Gastroesophageal sphincter (tissue), 3 donors: ENCODE data around the gene DCX.

Experiments
- POLR2A ChIP-seq, 2 donors: fragments of 450-650 bp; IDR thresholded peaks; one replicate each; pipeline ENCODE4 v1.6.1; 2017; ENCODE audit warnings: antibody characterized with exemption in 2 of 2, mild to moderate bottlenecking in 2 of 2, moderate library complexity in 1 of 2
- TF ChIP-seq, protein P1 (sequence below), 4 experiments: fragments of 200-600 bp in 2 of 4; fragments of 450-650 bp in 2 of 4; sonication (generic) in 1 of 4; IDR thresholded peaks; one replicate each; pipeline ENCODE4 v1.5.1; 2017 to 2019; ENCODE audit warnings: antibody characterized with exemption in 4 of 4, mild to moderate bottlenecking in 2 of 4, moderate library complexity in 2 of 4

DNA sequence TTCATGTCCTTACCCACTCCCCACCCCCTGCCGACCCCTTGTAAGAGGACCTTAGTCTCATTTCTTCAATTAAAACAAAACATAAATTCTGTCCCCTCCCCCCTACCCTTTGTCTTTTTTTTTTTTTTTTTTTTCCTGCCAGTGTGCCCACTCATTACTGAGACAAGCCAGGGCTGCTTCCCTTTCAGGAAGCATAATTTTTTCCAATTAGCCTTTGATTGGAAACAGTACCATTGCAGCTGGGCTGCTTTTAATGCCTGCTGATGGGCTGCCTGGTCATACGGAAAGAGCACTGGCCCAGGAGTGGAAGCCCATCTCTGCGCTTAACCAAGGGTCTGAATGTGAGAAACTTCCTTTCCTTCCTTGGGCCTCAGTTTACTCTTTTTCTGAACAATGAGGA lies 123.2 kb downstream of the DCX start:
- no peak for TF ChIP-seq POLR2A (IDR thresholded peaks at IDR 0.05)
- TF ChIP-seq, protein P1, sequence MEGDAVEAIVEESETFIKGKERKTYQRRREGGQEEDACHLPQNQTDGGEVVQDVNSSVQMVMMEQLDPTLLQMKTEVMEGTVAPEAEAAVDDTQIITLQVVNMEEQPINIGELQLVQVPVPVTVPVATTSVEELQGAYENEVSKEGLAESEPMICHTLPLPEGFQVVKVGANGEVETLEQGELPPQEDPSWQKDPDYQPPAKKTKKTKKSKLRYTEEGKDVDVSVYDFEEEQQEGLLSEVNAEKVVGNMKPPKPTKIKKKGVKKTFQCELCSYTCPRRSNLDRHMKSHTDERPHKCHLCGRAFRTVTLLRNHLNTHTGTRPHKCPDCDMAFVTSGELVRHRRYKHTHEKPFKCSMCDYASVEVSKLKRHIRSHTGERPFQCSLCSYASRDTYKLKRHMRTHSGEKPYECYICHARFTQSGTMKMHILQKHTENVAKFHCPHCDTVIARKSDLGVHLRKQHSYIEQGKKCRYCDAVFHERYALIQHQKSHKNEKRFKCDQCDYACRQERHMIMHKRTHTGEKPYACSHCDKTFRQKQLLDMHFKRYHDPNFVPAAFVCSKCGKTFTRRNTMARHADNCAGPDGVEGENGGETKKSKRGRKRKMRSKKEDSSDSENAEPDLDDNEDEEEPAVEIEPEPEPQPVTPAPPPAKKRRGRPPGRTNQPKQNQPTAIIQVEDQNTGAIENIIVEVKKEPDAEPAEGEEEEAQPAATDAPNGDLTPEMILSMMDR (IDR thresholded peaks at IDR 0.05) = no peak
